Measurements from ENCODE around the gene CHRNE. TPM values are rescaled to one million over a fixed set of nuclear protein-coding genes. Genes with fewer than 3 reads are reported as not detected.

CHRNE gene
- total and polyA plus RNA-seq, 2 of the 13 experiments (the other 11 are each of a cell fraction or from before 2014, with no cell fraction given) = 0.53 to 0.59 TPM

DNA sequence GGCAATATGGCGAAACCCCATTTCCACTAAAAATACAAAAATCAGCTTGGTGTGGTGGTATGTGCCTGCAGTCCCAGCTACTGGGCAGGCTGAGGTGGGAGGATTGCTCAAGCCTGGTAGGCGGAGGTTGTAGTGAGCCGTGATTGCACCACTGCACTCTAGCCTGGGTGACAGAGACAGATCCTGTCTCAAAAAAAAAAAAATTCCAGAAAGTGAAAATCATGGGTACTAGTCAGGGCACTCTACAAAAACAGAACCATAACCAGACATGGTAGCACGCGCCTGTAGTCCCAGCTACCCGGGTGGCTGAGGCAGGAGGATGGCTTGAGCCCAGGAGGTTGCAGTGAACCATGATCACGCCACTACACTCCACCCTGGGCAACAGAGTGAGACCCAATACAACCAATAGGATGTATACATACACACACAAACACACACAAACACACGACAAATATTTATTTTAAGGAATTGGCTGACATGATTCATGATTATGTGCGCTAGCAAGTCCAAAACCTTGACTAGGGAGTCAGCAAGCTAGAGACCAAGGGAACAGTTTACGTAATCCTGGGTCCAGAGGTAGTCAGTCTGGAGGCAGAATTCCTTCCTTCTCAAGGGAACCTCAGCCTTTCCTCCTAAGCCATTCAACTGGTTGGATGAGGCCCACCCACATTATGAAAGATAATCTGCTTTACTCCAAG lies 17.6 kb upstream of the CHRNE start (continued):
- TF ChIP-seq, protein P1, sequence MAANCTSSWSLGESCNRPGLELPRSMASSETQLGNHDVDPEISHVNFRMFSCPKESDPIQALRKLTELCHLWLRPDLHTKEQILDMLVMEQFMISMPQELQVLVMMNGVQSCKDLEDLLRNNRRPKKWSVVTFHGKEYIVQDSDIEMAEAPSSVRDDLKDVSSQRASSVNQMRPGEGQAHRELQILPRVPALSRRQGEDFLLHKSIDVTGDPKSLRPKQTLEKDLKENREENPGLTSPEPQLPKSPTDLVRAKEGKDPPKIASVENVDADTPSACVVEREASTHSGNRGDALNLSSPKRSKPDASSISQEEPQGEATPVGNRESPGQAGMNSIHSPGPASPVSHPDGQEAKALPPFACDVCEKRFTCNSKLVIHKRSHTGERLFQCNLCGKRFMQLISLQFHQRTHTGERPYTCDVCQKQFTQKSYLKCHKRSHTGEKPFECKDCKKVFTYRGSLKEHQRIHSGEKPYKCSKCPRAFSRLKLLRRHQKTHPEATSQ (CRISPR knock-in tag; IDR thresholded peaks at IDR 0.05; ENCODE audit: borderline replicate concordance) = no peak
- TF ChIP-seq MEIS1 (CRISPR knock-in tag; IDR thresholded peaks at IDR 0.05; ENCODE audit: borderline replicate concordance) (no peak; the same call in 1 of the 2 replicates), HOXD1 (CRISPR knock-in tag; IDR thresholded peaks at IDR 0.05) (0 out of 2 replicates have a peak, but pooled peaks have one; percentile 12), KDM4B (CRISPR knock-in tag; IDR thresholded peaks at IDR 0.05) (no peak), ISL2 (CRISPR knock-in tag; IDR thresholded peaks at IDR 0.05) (no peak), HNF4G (IDR thresholded peaks at IDR 0.05; ENCODE audit: borderline replicate concordance, low read depth, low read length) (no peak), HNF4G (CRISPR knock-in tag; IDR thresholded peaks at IDR 0.05; ENCODE audit: borderline replicate concordance, low read depth) (no peak), ZNF790 (CRISPR knock-in tag; IDR thresholded peaks at IDR 0.05; ENCODE audit: borderline replicate concordance) (no peak), MAFF (IDR thresholded peaks at IDR 0.05; ENCODE audit: low read depth, low read length) (no peak), SCMH1 (CRISPR knock-in tag; IDR thresholded peaks at IDR 0.05; ENCODE audit: borderline replicate concordance) (no peak), TOPORS (CRISPR knock-in tag; IDR thresholded peaks at IDR 0.05) (no peak), ZNF124 (CRISPR knock-in tag; IDR thresholded peaks at IDR 0.05) (no peak), JUNB (CRISPR knock-in tag; IDR thresholded peaks at IDR 0.05; ENCODE audit: borderline replicate concordance) (no peak), ZNF773 (CRISPR knock-in tag; IDR thresholded peaks at IDR 0.05; ENCODE audit: borderline replicate concordance) (no peak), PHF8 (CRISPR knock-in tag; IDR thresholded peaks at IDR 0.05) (no peak), PPARG (CRISPR knock-in tag; conservative IDR thresholded peaks at IDR 0.05) (no peak), PAX8 (CRISPR knock-in tag; IDR thresholded peaks at IDR 0.05; ENCODE audit: borderline replicate concordance) (no peak), ZNF878 (CRISPR knock-in tag; IDR thresholded peaks at IDR 0.05) (no peak)
- TF ChIP-seq, protein P2, sequence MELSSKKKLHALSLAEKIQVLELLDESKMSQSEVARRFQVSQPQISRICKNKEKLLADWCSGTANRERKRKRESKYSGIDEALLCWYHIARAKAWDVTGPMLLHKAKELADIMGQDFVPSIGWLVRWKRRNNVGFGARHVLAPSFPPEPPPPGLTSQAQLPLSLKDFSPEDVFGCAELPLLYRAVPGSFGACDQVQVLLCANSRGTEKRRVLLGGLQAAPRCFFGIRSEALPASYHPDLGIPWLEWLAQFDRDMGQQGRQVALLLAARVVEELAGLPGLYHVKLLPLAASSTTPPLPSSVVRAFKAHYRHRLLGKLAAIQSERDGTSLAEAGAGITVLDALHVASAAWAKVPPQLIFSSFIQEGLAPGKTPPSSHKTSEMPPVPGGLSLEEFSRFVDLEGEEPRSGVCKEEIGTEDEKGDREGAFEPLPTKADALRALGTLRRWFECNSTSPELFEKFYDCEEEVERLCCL (CRISPR knock-in tag; IDR thresholded peaks at IDR 0.05; ENCODE audit: borderline replicate concordance) = no peak
- TF ChIP-seq, protein P3, sequence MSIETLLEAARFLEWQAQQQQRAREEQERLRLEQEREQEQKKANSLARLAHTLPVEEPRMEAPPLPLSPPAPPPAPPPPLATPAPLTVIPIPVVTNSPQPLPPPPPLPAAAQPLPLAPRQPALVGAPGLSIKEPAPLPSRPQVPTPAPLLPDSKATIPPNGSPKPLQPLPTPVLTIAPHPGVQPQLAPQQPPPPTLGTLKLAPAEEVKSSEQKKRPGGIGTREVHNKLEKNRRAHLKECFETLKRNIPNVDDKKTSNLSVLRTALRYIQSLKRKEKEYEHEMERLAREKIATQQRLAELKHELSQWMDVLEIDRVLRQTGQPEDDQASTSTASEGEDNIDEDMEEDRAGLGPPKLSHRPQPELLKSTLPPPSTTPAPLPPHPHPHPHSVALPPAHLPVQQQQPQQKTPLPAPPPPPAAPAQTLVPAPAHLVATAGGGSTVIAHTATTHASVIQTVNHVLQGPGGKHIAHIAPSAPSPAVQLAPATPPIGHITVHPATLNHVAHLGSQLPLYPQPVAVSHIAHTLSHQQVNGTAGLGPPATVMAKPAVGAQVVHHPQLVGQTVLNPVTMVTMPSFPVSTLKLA (IDR thresholded peaks at IDR 0.05) = no peak
- TF ChIP-seq, protein P4, sequence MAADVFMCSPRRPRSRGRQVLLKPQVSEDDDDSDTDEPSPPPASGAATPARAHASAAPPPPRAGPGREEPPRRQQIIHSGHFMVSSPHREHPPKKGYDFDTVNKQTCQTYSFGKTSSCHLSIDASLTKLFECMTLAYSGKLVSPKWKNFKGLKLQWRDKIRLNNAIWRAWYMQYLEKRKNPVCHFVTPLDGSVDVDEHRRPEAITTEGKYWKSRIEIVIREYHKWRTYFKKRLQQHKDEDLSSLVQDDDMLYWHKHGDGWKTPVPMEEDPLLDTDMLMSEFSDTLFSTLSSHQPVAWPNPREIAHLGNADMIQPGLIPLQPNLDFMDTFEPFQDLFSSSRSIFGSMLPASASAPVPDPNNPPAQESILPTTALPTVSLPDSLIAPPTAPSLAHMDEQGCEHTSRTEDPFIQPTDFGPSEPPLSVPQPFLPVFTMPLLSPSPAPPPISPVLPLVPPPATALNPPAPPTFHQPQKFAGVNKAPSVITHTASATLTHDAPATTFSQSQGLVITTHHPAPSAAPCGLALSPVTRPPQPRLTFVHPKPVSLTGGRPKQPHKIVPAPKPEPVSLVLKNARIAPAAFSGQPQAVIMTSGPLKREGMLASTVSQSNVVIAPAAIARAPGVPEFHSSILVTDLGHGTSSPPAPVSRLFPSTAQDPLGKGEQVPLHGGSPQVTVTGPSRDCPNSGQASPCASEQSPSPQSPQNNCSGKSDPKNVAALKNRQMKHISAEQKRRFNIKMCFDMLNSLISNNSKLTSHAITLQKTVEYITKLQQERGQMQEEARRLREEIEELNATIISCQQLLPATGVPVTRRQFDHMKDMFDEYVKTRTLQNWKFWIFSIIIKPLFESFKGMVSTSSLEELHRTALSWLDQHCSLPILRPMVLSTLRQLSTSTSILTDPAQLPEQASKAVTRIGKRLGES (CRISPR knock-in tag; IDR thresholded peaks at IDR 0.05; ENCODE audit: borderline replicate concordance) = no peak
- TF ChIP-seq, protein P5, sequence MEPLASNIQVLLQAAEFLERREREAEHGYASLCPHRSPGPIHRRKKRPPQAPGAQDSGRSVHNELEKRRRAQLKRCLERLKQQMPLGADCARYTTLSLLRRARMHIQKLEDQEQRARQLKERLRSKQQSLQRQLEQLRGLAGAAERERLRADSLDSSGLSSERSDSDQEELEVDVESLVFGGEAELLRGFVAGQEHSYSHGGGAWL (CRISPR knock-in tag; IDR thresholded peaks at IDR 0.05) = no peak
